ENCODE results near the gene MROH2B. TPM values are rescaled to one million over a fixed set of nuclear protein-coding genes. Genes with fewer than 3 reads are reported as not detected.

The MROH2B gene
- total and polyA plus RNA-seq, 2 experiments from 2014 or later, result not detected

GRCh38 chr5:41065691-41066335 is 5.3 kb downstream of the MROH2B start:
- no peak for DNase-seq (ENCODE audit: low read depth in 1 of 2, low spot score in 1 of 2)
- H3K4me1 ChIP-seq (ENCODE audit: low read depth), result no peaks in the 10 kb centered on the region
- no peaks in the 10 kb centered on the region for H3K36me3 ChIP-seq
- H3K4me3 ChIP-seq, result no peak overlapping the region
- H3K9me3 ChIP-seq (ENCODE audit: low read depth), result no peaks in the 10 kb centered on the region
- TF ChIP-seq CTCF (IDR thresholded peaks at IDR 0.05; ENCODE audit: low read depth, low read length), result no peak
- no peaks in the 10 kb centered on the region for H3K27me3 ChIP-seq
- no peak overlapping the region for H3K27ac ChIP-seq

- Histone ChIP-seq H3K9me3 (ENCODE audit: low read depth) (no peaks in the 10 kb centered on the region), H3K4me1 (ENCODE audit: low read depth) (no peaks in the 10 kb centered on the region), H3K36me3 (no peaks in the 10 kb centered on the region), H3K4me3 (no peak overlapping the region), H3K27ac (no peak overlapping the region), H3K27me3 (no peaks in the 10 kb centered on the region)
- TF ChIP-seq CTCF (IDR thresholded peaks at IDR 0.05; ENCODE audit: low read depth, low read length), result no peak
- no peak for DNase-seq (ENCODE audit: low read depth in 1 of 2, low spot score in 1 of 2)
Observed at GRCh38 chr5:41057940-41058339, 13.2 kb downstream of the MROH2B start.

GRCh38 chr5:41057231-41057630 is 13.9 kb downstream of the MROH2B start:
- peak in 1 of 2 donors; percentile 30 for DNase-seq (ENCODE audit: low read depth in 1 of 2, low spot score in 1 of 2)
- no peaks in the 10 kb centered on the region for H3K36me3 ChIP-seq

GRCh38 chr5:41048986-41049385 is 22.2 kb downstream of the MROH2B start:
- Histone ChIP-seq H3K27ac (no peak overlapping the region), H3K4me1 (ENCODE audit: low read depth) (no peaks in the 10 kb centered on the region), H3K27me3 (no peaks in the 10 kb centered on the region), H3K36me3 (no peaks in the 10 kb centered on the region), H3K9me3 (ENCODE audit: low read depth) (no peaks in the 10 kb centered on the region), H3K4me3 (no peak overlapping the region)
- no peak for TF ChIP-seq CTCF (IDR thresholded peaks at IDR 0.05; ENCODE audit: low read depth, low read length)
- DNase-seq (ENCODE audit: low read depth in 1 of 2, low spot score in 1 of 2), result peak in 1 of 2 donors; percentile 50

More at GRCh38 chr5:41057231-41057630, 13.9 kb downstream of the MROH2B start:
- TF ChIP-seq CTCF (IDR thresholded peaks at IDR 0.05; ENCODE audit: low read depth, low read length), result no peak
- Histone ChIP-seq H3K4me1 (ENCODE audit: low read depth) (no peaks in the 10 kb centered on the region), H3K27me3 (no peaks in the 10 kb centered on the region), H3K27ac (no peak overlapping the region), H3K9me3 (ENCODE audit: low read depth) (no peaks in the 10 kb centered on the region), H3K4me3 (no peak overlapping the region)

GRCh38 chr5:41043109-41043747 is 27.9 kb downstream of the MROH2B start:
- Histone ChIP-seq H3K9me3 (ENCODE audit: low read depth) (no peaks in the 10 kb centered on the region), H3K27me3 (no peaks in the 10 kb centered on the region), H3K4me1 (ENCODE audit: low read depth) (no peaks in the 10 kb centered on the region), H3K4me3 (no peak overlapping the region), H3K27ac (no peak overlapping the region), H3K36me3 (no peaks in the 10 kb centered on the region)
- DNase-seq (ENCODE audit: low read depth in 1 of 2, low spot score in 1 of 2), result no peak
- no peak for TF ChIP-seq CTCF (IDR thresholded peaks at IDR 0.05; ENCODE audit: low read depth, low read length)

Data from cardiac muscle cell (in vitro differentiated cells and primary cell).